ENCODE data around the gene HS6ST2. TPM values are rescaled to one million over a fixed set of nuclear protein-coding genes. Genes with fewer than 3 reads are reported as not detected.

HS6ST2 gene
- total and polyA plus RNA-seq, 2 donors from 2014 or later = 2.0 to 11.9 TPM

- intact Hi-C loops (cut with DNase I) = no loop called here
- Histone ChIP-seq H3K9me3 (ENCODE audit: control insufficient read depth in 2 of 3, insufficient read depth in 1 of 3, low read length in 3 of 3) (no peaks in the 10 kb centered on the region), H3K4me1 (ENCODE audit: control insufficient read depth in 2 of 3, insufficient read depth in 2 of 3, low read depth in 1 of 3, low read length in 3 of 3) (peaks cover 0 to 2% (median 0%) of the 10 kb centered on the region in 3 donors), H3K9ac (ENCODE audit: low read length in 3 of 3) (no peak overlapping the region), H3K27me3 (ENCODE audit: control insufficient read depth, insufficient read depth, low read length) (peaks cover 2% of the 10 kb centered on the region), H3K4me3 (ENCODE audit: low read length in 3 of 3) (no peak overlapping the region), H3K27ac (ENCODE audit: low read depth in 2 of 2, low read length in 2 of 2) (no peak overlapping the region), H3K36me3 (ENCODE audit: control insufficient read depth in 2 of 3, insufficient read depth in 3 of 3, low read length in 3 of 3) (no peaks in the 10 kb centered on the region)
- no peak for FAIRE-seq
- no peak for TF ChIP-seq CTCF (IDR thresholded peaks at IDR 0.05; ENCODE audit: borderline replicate concordance, extremely low read depth, insufficient read depth)
- no peak for DNase-seq
Observed at GRCh38 chrX:132818638-132819037, 139.8 kb downstream of the HS6ST2 start.

- intact Hi-C loops (cut with DNase I) = no loop called here
- H3K4me3 ChIP-seq (ENCODE audit: low read length in 3 of 3) = no peak overlapping the region
- no peak for TF ChIP-seq CTCF (IDR thresholded peaks at IDR 0.05; ENCODE audit: borderline replicate concordance, extremely low read depth, insufficient read depth)
- H3K27me3 ChIP-seq (ENCODE audit: control insufficient read depth, insufficient read depth, low read length) = peaks cover 2% of the 10 kb centered on the region
- no peak for FAIRE-seq
- no peak overlapping the region for H3K27ac ChIP-seq (ENCODE audit: low read depth in 2 of 2, low read length in 2 of 2)
- DNase-seq = no peak
- H3K36me3 ChIP-seq (ENCODE audit: control insufficient read depth in 2 of 3, insufficient read depth in 3 of 3, low read length in 3 of 3) = no peaks in the 10 kb centered on the region
- H3K9me3 ChIP-seq (ENCODE audit: control insufficient read depth in 2 of 3, insufficient read depth in 1 of 3, low read length in 3 of 3) = no peaks in the 10 kb centered on the region
- H3K9ac ChIP-seq (ENCODE audit: low read length in 3 of 3) = no peak overlapping the region
- no peaks in the 10 kb centered on the region for H3K4me1 ChIP-seq (ENCODE audit: control insufficient read depth in 2 of 3, insufficient read depth in 2 of 3, low read depth in 1 of 3, low read length in 3 of 3)
Observed at GRCh38 chrX:132815643-132816042, 142.8 kb downstream of the HS6ST2 start.

- H3K4me3 ChIP-seq (ENCODE audit: low read length in 3 of 3) = no peak overlapping the region
- H3K4me1 ChIP-seq (ENCODE audit: control insufficient read depth in 2 of 3, insufficient read depth in 2 of 3, low read depth in 1 of 3, low read length in 3 of 3) = no peaks in the 10 kb centered on the region
- no peak overlapping the region for H3K27ac ChIP-seq (ENCODE audit: low read depth in 2 of 2, low read length in 2 of 2)
- DNase-seq = no peak
- intact Hi-C loops (cut with DNase I) = no loop called here
- FAIRE-seq = no peak
- TF ChIP-seq CTCF (IDR thresholded peaks at IDR 0.05; ENCODE audit: borderline replicate concordance, extremely low read depth, insufficient read depth) = no peak
- H3K36me3 ChIP-seq (ENCODE audit: control insufficient read depth in 2 of 3, insufficient read depth in 3 of 3, low read length in 3 of 3) = no peaks in the 10 kb centered on the region
- no peak overlapping the region for H3K9ac ChIP-seq (ENCODE audit: low read length in 3 of 3)
- no peaks in the 10 kb centered on the region for H3K9me3 ChIP-seq (ENCODE audit: control insufficient read depth in 2 of 3, insufficient read depth in 1 of 3, low read length in 3 of 3)
- H3K27me3 ChIP-seq (ENCODE audit: control insufficient read depth, insufficient read depth, low read length) = peaks cover 2% of the 10 kb centered on the region
Observed at GRCh38 chrX:132810964-132811712, 147.3 kb downstream of the HS6ST2 start.
